DOHH2 (cell line): ENCODE data around the gene VWA5B2.

ENCODE experiments used
- CTCF ChIP-seq: fragments of 200-600 bp; sonication (generic); IDR thresholded peaks from one replicate; pipeline ENCODE4 v1.5.1; 2014; ENCODE audit warnings: antibody characterized with exemption, mild to moderate bottlenecking, low read depth, low read length; ENCODE audit not compliant: poor library complexity, severe bottlenecking
- EZH2phosphoT487 ChIP-seq: fragments of 200-600 bp; sonication (generic); IDR thresholded peaks from 2 replicates; pipeline ENCODE4 v1.6.1; 2017; ENCODE audit warnings: borderline replicate concordance, mild to moderate bottlenecking, antibody characterized with exemption, low read length, moderate library complexity, mixed read lengths

GRCh38 chr3:184180165-184180564, 49.2 kb upstream of the VWA5B2 start:
- TF ChIP-seq CTCF (no peak), EZH2phosphoT487 (no peak)
